Measurements from ENCODE around the gene CDCA3.
"Not testable (repeated sequence)": the region's sequence is repeated elsewhere in the genome, so short reads cannot be mapped to it uniquely, and the experiment has no call there.

DNA sequence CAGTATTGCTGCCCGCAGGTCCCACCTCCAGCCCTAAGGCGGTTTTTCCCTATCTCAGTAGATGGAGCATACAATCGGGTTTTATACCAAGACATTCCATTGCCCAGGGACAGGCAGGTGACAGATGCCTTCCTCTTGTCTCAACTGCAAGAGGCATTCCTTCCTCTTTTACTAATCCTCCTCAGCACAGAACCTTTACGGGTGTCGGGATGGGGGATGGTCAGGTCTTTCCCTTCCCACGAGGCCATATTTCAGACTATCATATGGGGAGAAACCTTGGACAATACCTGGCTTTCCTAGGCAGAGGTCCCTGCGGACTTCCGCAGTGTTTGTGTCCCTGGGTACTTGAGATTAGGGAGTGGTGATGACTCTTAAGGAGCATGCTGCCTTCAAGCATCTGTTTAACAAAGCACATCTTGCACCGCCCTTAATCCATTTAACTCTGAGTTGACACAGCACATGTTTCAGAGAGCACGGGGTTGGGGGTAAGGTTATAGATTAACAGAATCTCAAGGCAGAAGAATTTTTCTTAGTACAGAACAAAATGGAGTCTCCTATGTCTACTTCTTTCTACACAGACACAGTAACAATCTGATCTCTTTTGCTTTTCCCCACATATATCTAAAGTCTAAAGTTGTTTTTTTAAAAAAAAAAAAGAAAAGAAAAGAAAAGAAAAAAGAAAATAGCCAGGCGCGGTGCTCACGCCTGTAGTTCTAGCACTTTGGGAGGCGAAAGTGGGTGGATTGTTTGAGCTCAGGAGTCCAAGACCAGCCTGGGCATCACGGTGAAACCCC, 35.3 kb upstream of the CDCA3 start:
- TF ChIP-seq FOXA1 (IDR thresholded peaks at IDR 0.05); FOXA1 (CRISPR knock-in tag; IDR thresholded peaks at IDR 0.05); DPF2 (CRISPR knock-in tag; IDR thresholded peaks at IDR 0.05; ENCODE audit: borderline replicate concordance, low read depth); POLR2AphosphoS5 (IDR thresholded peaks at IDR 0.05; ENCODE audit: low read depth, low read length): not testable (repeated sequence)
- TF ChIP-seq, protein P1, sequence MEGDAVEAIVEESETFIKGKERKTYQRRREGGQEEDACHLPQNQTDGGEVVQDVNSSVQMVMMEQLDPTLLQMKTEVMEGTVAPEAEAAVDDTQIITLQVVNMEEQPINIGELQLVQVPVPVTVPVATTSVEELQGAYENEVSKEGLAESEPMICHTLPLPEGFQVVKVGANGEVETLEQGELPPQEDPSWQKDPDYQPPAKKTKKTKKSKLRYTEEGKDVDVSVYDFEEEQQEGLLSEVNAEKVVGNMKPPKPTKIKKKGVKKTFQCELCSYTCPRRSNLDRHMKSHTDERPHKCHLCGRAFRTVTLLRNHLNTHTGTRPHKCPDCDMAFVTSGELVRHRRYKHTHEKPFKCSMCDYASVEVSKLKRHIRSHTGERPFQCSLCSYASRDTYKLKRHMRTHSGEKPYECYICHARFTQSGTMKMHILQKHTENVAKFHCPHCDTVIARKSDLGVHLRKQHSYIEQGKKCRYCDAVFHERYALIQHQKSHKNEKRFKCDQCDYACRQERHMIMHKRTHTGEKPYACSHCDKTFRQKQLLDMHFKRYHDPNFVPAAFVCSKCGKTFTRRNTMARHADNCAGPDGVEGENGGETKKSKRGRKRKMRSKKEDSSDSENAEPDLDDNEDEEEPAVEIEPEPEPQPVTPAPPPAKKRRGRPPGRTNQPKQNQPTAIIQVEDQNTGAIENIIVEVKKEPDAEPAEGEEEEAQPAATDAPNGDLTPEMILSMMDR (CRISPR knock-in tag; IDR thresholded peaks at IDR 0.05) = not testable (repeated sequence)

Data from HepG2 (cell line).